ENCODE data around the gene STARD3.
"Not testable (repeated sequence)": the region's sequence is repeated elsewhere in the genome, so short reads cannot be mapped to it uniquely, and the experiment has no call there.

The STARD3 gene

GRCh38 chr17:39696731-39697130, 59.8 kb downstream of the STARD3 start:
- no peak for DNase-seq

GRCh38 chr17:39697961-39698360, 61.0 kb downstream of the STARD3 start:
- DNase-seq, result no peak

GRCh38 chr17:39699157-39699817, 62.3 kb downstream of the STARD3 start:
- not testable (repeated sequence) for DNase-seq

- DNase-seq, result no peak
Observed at GRCh38 chr17:39699818-39700147, 62.8 kb downstream of the STARD3 start, which contains the start of gene ERBB2. TSS of gene ERBB2 (plus strand) at chr17:39700064. CDS start at chr17:39700239, 175 bp downstream.

- DNase-seq, result no peak
Observed at GRCh38 chr17:39700148-39700987, 63.4 kb downstream of the STARD3 start.

- DNase-seq, result no peak
Observed at GRCh38 chr17:39701012-39701783, 64.3 kb downstream of the STARD3 start.

- no peak for DNase-seq
Observed at GRCh38 chr17:39701784-39702422, 65.0 kb downstream of the STARD3 start.

- no peak for DNase-seq
Observed at GRCh38 chr17:39702901-39703893, 66.3 kb downstream of the STARD3 start.

GRCh38 chr17:39703913-39704312, 67.0 kb downstream of the STARD3 start:
- no peak for DNase-seq

GRCh38 chr17:39704821-39705551, 68.0 kb downstream of the STARD3 start:
- no peak for DNase-seq

- DNase-seq, result no peak
Observed at GRCh38 chr17:39705786-39706348, 68.9 kb downstream of the STARD3 start.

- no peak for DNase-seq
Observed at GRCh38 chr17:39706383-39706782, 69.4 kb downstream of the STARD3 start.

- no peak for DNase-seq
Observed at GRCh38 chr17:39706921-39707337, 70.0 kb downstream of the STARD3 start.

GRCh38 chr17:39709319-39709997, 72.5 kb downstream of the STARD3 start:
- no peak for DNase-seq

- DNase-seq, result no peak
Observed at GRCh38 chr17:39709998-39710964, 73.3 kb downstream of the STARD3 start.

- not testable (repeated sequence) for DNase-seq
Observed at GRCh38 chr17:39711071-39711470, 74.1 kb downstream of the STARD3 start.

- no peak for DNase-seq
Observed at GRCh38 chr17:39711851-39712250, 74.9 kb downstream of the STARD3 start.
